HG03064 (cell line): Measurements from ENCODE around the gene CDH22.

Source experiments
- ATAC-seq: cut with Tn5 transposase; IDR thresholded peaks from one replicate; pipeline ENCODE4 v1.9.1; 2021; ENCODE audit warnings: low read depth; ENCODE audit not compliant: unreplicated experiment

The CDH22 gene

GRCh38 chr20:46157076-46157592, 151.2 kb downstream of the CDH22 start:
- no peak for ATAC-seq

GRCh38 chr20:46156065-46156464, 152.2 kb downstream of the CDH22 start:
- no peak for ATAC-seq

- no peak for ATAC-seq
Observed at GRCh38 chr20:46154796-46155195, 153.5 kb downstream of the CDH22 start.

- ATAC-seq = no peak
Observed at GRCh38 chr20:46154305-46154704, 154.0 kb downstream of the CDH22 start.

GRCh38 chr20:46152824-46153586, 155.3 kb downstream of the CDH22 start:
- no peak for ATAC-seq

GRCh38 chr20:46151936-46152335, 156.4 kb downstream of the CDH22 start:
- ATAC-seq = no peak

- ATAC-seq = no peak
Observed at GRCh38 chr20:46150943-46151342, 157.4 kb downstream of the CDH22 start.

- no peak for ATAC-seq
Observed at GRCh38 chr20:46148313-46149208, 159.7 kb downstream of the CDH22 start.

- no peak for ATAC-seq
Observed at GRCh38 chr20:46145713-46146112, 162.6 kb downstream of the CDH22 start.

- no peak for ATAC-seq
Observed at GRCh38 chr20:46144432-46145025, 163.8 kb downstream of the CDH22 start.

GRCh38 chr20:46142124-46142523, 166.2 kb downstream of the CDH22 start:
- ATAC-seq = no peak

- no peak for ATAC-seq
Observed at GRCh38 chr20:46139908-46140482, 168.3 kb downstream of the CDH22 start.

- ATAC-seq = no peak
Observed at GRCh38 chr20:46139266-46139889, 168.9 kb downstream of the CDH22 start.

- ATAC-seq = no peak
Observed at GRCh38 chr20:46137816-46138215, 170.5 kb downstream of the CDH22 start.

- no peak for ATAC-seq
Observed at GRCh38 chr20:46135856-46136633, 172.3 kb downstream of the CDH22 start.

GRCh38 chr20:46134716-46135115, 173.6 kb downstream of the CDH22 start:
- no peak for ATAC-seq

- no peak for ATAC-seq
Observed at GRCh38 chr20:46133886-46134654, 174.2 kb downstream of the CDH22 start.

- no peak for ATAC-seq
Observed at GRCh38 chr20:46132705-46133120, 175.6 kb downstream of the CDH22 start.

- no peak for ATAC-seq
Observed at GRCh38 chr20:46131396-46131795, 176.9 kb downstream of the CDH22 start.
